ENCODE results near the gene RAX. TPM values are rescaled to one million over a fixed set of nuclear protein-coding genes. Genes with fewer than 3 reads are reported as not detected.

The RAX gene
- total RNA-seq, 1 donor from 2014 or later: not detected

- no peak overlapping the region for H3K4me3 ChIP-seq (ENCODE audit: low read depth, low read length)
- DNase-seq (ENCODE audit: low read depth): no peak
- no peak for TF ChIP-seq CTCF (IDR thresholded peaks at IDR 0.05; ENCODE audit: insufficient read depth, low read length, poor library complexity, severe bottlenecking)
- H3K27me3 ChIP-seq (ENCODE audit: control insufficient read depth, insufficient read depth, low read length): peaks cover 42% of the 10 kb centered on the region
- H3K36me3 ChIP-seq (ENCODE audit: control insufficient read depth, insufficient read depth, low read length): no peaks in the 10 kb centered on the region
Measured at GRCh38 chr18:59278793-59279192, 5.5 kb upstream of the RAX start.

- DNase-seq (ENCODE audit: low read depth): no peak
- Histone ChIP-seq H3K27me3 (ENCODE audit: control insufficient read depth, insufficient read depth, low read length) (peaks cover 66% of the 10 kb centered on the region), H3K4me3 (ENCODE audit: low read depth, low read length) (no peak overlapping the region), H3K36me3 (ENCODE audit: control insufficient read depth, insufficient read depth, low read length) (no peaks in the 10 kb centered on the region)
- TF ChIP-seq CTCF (IDR thresholded peaks at IDR 0.05; ENCODE audit: insufficient read depth, low read length, poor library complexity, severe bottlenecking): no peak
Measured at GRCh38 chr18:59276047-59276446, 2.8 kb upstream of the RAX start.

GRCh38 chr18:59275406-59275949 is 2.2 kb upstream of the RAX start:
- no peak for DNase-seq (ENCODE audit: low read depth)
- Histone ChIP-seq H3K4me3 (ENCODE audit: low read depth, low read length) (no peak overlapping the region), H3K27me3 (ENCODE audit: control insufficient read depth, insufficient read depth, low read length) (peaks cover 72% of the 10 kb centered on the region), H3K36me3 (ENCODE audit: control insufficient read depth, insufficient read depth, low read length) (no peaks in the 10 kb centered on the region)
- no peak for TF ChIP-seq CTCF (IDR thresholded peaks at IDR 0.05; ENCODE audit: insufficient read depth, low read length, poor library complexity, severe bottlenecking)

- Histone ChIP-seq H3K4me3 (ENCODE audit: low read depth, low read length) (no peak overlapping the region), H3K36me3 (ENCODE audit: control insufficient read depth, insufficient read depth, low read length) (no peaks in the 10 kb centered on the region), H3K27me3 (ENCODE audit: control insufficient read depth, insufficient read depth, low read length) (peaks cover 76% of the 10 kb centered on the region)
- DNase-seq (ENCODE audit: low read depth): no peak
- no peak for TF ChIP-seq CTCF (IDR thresholded peaks at IDR 0.05; ENCODE audit: insufficient read depth, low read length, poor library complexity, severe bottlenecking)
Measured at GRCh38 chr18:59274533-59274928, 1.3 kb upstream of the RAX start.

- no peak for TF ChIP-seq CTCF (IDR thresholded peaks at IDR 0.05; ENCODE audit: insufficient read depth, low read length, poor library complexity, severe bottlenecking)
- H3K27me3 ChIP-seq (ENCODE audit: control insufficient read depth, insufficient read depth, low read length): peaks cover 78% of the 10 kb centered on the region
- no peaks in the 10 kb centered on the region for H3K36me3 ChIP-seq (ENCODE audit: control insufficient read depth, insufficient read depth, low read length)
- no peak for DNase-seq (ENCODE audit: low read depth)
- no peak overlapping the region for H3K4me3 ChIP-seq (ENCODE audit: low read depth, low read length)
Measured at GRCh38 chr18:59273759-59274532, 692 bp upstream of the RAX start.

All from kidney epithelial cell (primary cell).